Measurements from ENCODE around the gene CDC42BPG. TPM values are rescaled to one million over a fixed set of nuclear protein-coding genes. Genes with fewer than 3 reads are reported as not detected.

The CDC42BPG gene
- total and polyA plus RNA-seq, 2 of the 8 experiments (the other 6 are each of a cell fraction or from before 2014, with no cell fraction given): 3.7 to 10.6 TPM

DNA sequence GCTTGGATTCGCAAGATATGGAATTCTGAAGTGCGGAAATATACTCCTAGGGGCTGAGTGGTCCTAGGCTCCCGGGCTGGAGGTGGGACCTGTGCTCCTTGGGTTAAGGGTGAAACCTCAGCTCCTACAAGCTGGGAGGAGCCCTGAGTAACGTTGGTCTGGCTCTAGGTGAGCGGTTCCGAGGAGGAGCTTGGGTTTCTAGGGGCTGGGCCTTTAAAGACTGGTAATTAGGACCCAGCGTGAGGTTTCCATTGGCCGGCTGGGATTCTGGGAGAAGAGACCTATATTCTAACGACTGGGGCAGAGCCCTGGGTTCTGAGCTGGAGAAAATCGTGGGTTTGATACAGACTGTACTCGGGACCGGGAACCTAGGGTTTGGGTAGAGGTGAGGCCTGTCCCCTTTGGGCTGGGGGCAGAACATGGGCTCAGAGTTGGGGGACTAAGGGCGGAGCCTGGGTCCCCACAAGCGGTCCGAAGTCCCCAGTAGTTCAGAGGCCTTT, 40.6 kb downstream of the CDC42BPG start:
- CTCF ChIA-PET (ENCODE audit: partially characterized antibody): interaction anchor here (0.8 to 2.4 kb wide), 15 partner anchors 9 to 398 kb away, joined by 3 to 18 read pairs (median 4); no protein-coding TSS in a partner anchor
- Histone ChIP-seq H2BK120ac (replicated peaks; ENCODE audit: low read depth, low read length) (no peak overlapping the region), H4K91ac (replicated peaks; ENCODE audit: insufficient read length, low read length) (no peak overlapping the region), H2BK20ac (ENCODE audit: low read length) (no peak overlapping the region), H3K23me2 (ENCODE audit: low read depth, low read length) (peaks cover 8% of the 10 kb centered on the region; the same call in 1 of the 2 replicates), H3K4me1 (replicated peaks in 1 of 4; ENCODE audit: control insufficient read depth in 3 of 4, insufficient read depth in 4 of 4, low read length in 3 of 4) (peaks cover 0 to 14% (median 5%) of the 10 kb centered on the region in 4 experiments; a peak in 5 of 7 replicates), H4K5ac (ENCODE audit: insufficient read length, low read depth, low read length) (peak overlapping the region; percentile 40), H2AFZ (ENCODE audit: low read length) (no peak overlapping the region), H3K4me3 (ENCODE audit: extremely low read depth in 1 of 4, insufficient read depth in 2 of 4, low read depth in 3 of 4, low read length in 4 of 4) (peak overlapping the region; percentile 53 to 77 (median 66)), H2BK12ac (ENCODE audit: low read depth, low read length) (no peak overlapping the region), H3K18ac (ENCODE audit: extremely low read depth, low read length) (peak overlapping the region; percentile 24), H3K14ac (ENCODE audit: insufficient read length) (no peak overlapping the region), H2AK5ac (ENCODE audit: low read depth, low read length) (no peak overlapping the region), H3K9ac (replicated peaks in 1 of 4; ENCODE audit: extremely low read depth in 1 of 4, low read depth in 3 of 4, low read length in 3 of 4) (peak overlapping the region in 3 of 4 experiments; percentile 36 to 70 (median 38); a peak in 3 of 7 replicates), H3K79me2 (ENCODE audit: control insufficient read depth in 1 of 2, insufficient read depth in 2 of 2, low read length in 2 of 2) (no peaks in the 10 kb centered on the region), H3K79me1 (ENCODE audit: low read depth, low read length) (no peaks in the 10 kb centered on the region; the same call in 1 of the 2 replicates), H3K4me2 (ENCODE audit: insufficient read depth in 1 of 2, low read depth in 2 of 2, low read length in 2 of 2) (peak overlapping the region; percentile 79 to 90), H2BK15ac (ENCODE audit: low read length) (no peak overlapping the region), H3K27ac (ENCODE audit: low read depth, low read length) (0 out of 2 replicates have a peak overlapping the region, but pooled peaks have one; percentile 57), H3K23ac (ENCODE audit: insufficient read length) (no peak overlapping the region), H3K56ac (replicated peaks; ENCODE audit: insufficient read length, low read depth, low read length) (no peak overlapping the region), H4K20me1 (replicated peaks in 1 of 2; ENCODE audit: control insufficient read depth in 1 of 2, insufficient read depth in 2 of 2, low read length in 2 of 2) (peaks cover 0 to 6% of the 10 kb centered on the region in 2 experiments), H3K36me3 (ENCODE audit: control insufficient read depth in 2 of 4, insufficient read depth in 4 of 4, low read length in 3 of 4) (peaks cover 7 to 14% (median 11%) of the 10 kb centered on the region in 4 experiments; a peak in 6 of 8 replicates), H3K9me3 (ENCODE audit: insufficient read depth in 2 of 2, low read depth in 1 of 2, low read length in 1 of 2) (no peaks in the 10 kb centered on the region), H3K27me3 (replicated peaks in 1 of 4; ENCODE audit: control insufficient read depth in 3 of 4, extremely low read depth in 1 of 4, insufficient read depth in 3 of 4, low read length in 3 of 4) (no peaks in the 10 kb centered on the region), H4K8ac (ENCODE audit: extremely low read depth, insufficient read depth, low read length) (no peak overlapping the region), H2BK5ac (ENCODE audit: low read depth, low read length) (0 out of 2 replicates have a peak overlapping the region, but pooled peaks have one; percentile 35), H3K4ac (replicated peaks; ENCODE audit: insufficient read length, low read depth, low read length) (no peak overlapping the region)
- peak; percentile 40 for TF ChIP-seq KDM4A (IDR thresholded peaks at IDR 0.05; ENCODE audit: low read depth, low read length, severe bottlenecking)
- no peak for TF ChIP-seq CHD1 (IDR thresholded peaks at IDR 0.05; ENCODE audit: low read depth, low read length)
- TF ChIP-seq TAF1 (IDR thresholded peaks at IDR 0.05; ENCODE audit: low read depth, low read length): 0 out of 2 replicates have a peak, but pooled peaks have one; percentile 10
- DNase-seq (ENCODE audit: low read depth in 1 of 2, low spot score in 2 of 2) (no peak), FAIRE-seq (no peak)
- WGBS, 2 experiments (ENCODE audit: extremely low coverage in 1 of 2, insufficient coverage in 1 of 2, insufficient read length in 1 of 2, insufficient replicate concordance in 2 of 2, low coverage in 1 of 2, low lambda C conversion rate in 2 of 2, missing lambda C conversion rate in 1 of 2): 43% methylated on average over 13 of the region's 15 CpGs; no CpG with 5 or more reads in 1 of the 2 experiments
- POLR2A ChIA-PET (ENCODE audit: partially characterized antibody): interaction anchor here (0.7 to 2.2 kb wide), 10 partner anchors 9 to 293 kb away, joined by 3 to 6 read pairs (median 4); partner anchors contain the start of genes EHD1 and VPS51
